WERI-Rb-1 (cell line): ENCODE data around the gene LAMP2.

Experiments used
- DNase-seq: peaks from one replicate; pipeline ENCODE4 v3.0.0-alpha.2; 2020
- H3K27ac ChIP-seq: fragments of 250-450 bp; sonication (Bioruptor Pico); 2 replicates; pipeline ENCODE4 v1.5.1; 2020; ENCODE audit warnings: mild to moderate bottlenecking, moderate library complexity
- H3K27me3 ChIP-seq: fragments of 250-450 bp; sonication (Bioruptor Pico); 2 replicates; pipeline ENCODE4 v1.5.1; 2021; ENCODE audit warnings: mild to moderate bottlenecking, low read depth, moderate library complexity; ENCODE audit not compliant: insufficient read depth, severe bottlenecking
- H3K36me3 ChIP-seq: fragments of 250-450 bp; sonication (Bioruptor Pico); 2 replicates; pipeline ENCODE4 v1.5.1; 2020; ENCODE audit warnings: mild to moderate bottlenecking, moderate library complexity
- H3K4me3 ChIP-seq: 2 replicates; pipeline ENCODE4 v1.5.1; 2011; ENCODE audit warnings: low read depth, mild to moderate bottlenecking, control low read depth, low read length
- H3K9me3 ChIP-seq: fragments of 250-450 bp; sonication (Bioruptor Pico); 2 replicates; pipeline ENCODE4 v1.5.1; 2021; ENCODE audit warnings: mild to moderate bottlenecking, moderate library complexity; ENCODE audit not compliant: severe bottlenecking
- CTCF ChIP-seq: IDR thresholded peaks from 2 replicates; pipeline ENCODE4 v1.5.1; 2011; ENCODE audit warnings: low read depth, mild to moderate bottlenecking, control low read depth, inconsistent platforms, low read length

Gene LAMP2

GRCh38 chrX:120452131-120452530 lies 17.0 kb downstream of the LAMP2 start:
- no peak overlapping the region for H3K27ac ChIP-seq
- peak; percentile 43 for TF ChIP-seq CTCF
- no peaks in the 10 kb centered on the region for H3K27me3 ChIP-seq
- no peak overlapping the region for H3K4me3 ChIP-seq
- H3K9me3 ChIP-seq: no peaks in the 10 kb centered on the region
- no peaks in the 10 kb centered on the region; the same call in 1 of the 2 replicates for H3K36me3 ChIP-seq
- DNase-seq: peak; percentile 13

GRCh38 chrX:120450163-120450562 lies 18.9 kb downstream of the LAMP2 start:
- H3K36me3 ChIP-seq: no peaks in the 10 kb centered on the region; the same call in none of the 2 replicates
- DNase-seq: no peak
- TF ChIP-seq CTCF: 0 out of 2 replicates have a peak, but pooled peaks have one; percentile 19
- H3K9me3 ChIP-seq: no peaks in the 10 kb centered on the region
- H3K4me3 ChIP-seq: no peak overlapping the region
- no peak overlapping the region for H3K27ac ChIP-seq
- H3K27me3 ChIP-seq: peaks cover 2% of the 10 kb centered on the region

DNA sequence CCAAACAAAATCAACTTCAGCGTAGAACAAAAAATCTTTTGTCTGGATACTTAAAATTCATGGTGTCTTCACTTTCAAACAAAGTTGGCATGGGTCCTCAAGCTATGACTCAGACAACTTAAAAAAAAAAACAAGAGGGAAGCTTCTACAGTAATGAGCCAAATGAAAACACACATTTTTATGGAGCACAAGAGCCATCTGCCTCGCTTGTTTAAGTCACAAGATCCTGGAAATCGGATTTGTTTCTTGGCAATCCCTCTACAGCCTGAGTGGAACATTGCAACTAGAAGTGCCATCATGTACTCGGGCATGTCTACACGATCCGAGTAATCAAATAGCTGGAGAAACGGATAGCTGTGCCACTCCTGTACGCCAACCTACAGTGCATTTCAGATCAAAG lies 22.6 kb downstream of the LAMP2 start:
- DNase-seq: peak; percentile 8
- Histone ChIP-seq H3K27me3 (peaks cover 5% of the 10 kb centered on the region), H3K9me3 (no peaks in the 10 kb centered on the region), H3K27ac (no peak overlapping the region), H3K36me3 (no peaks in the 10 kb centered on the region; the same call in none of the 2 replicates), H3K4me3 (no peak overlapping the region)
- TF ChIP-seq CTCF: no peak

DNA sequence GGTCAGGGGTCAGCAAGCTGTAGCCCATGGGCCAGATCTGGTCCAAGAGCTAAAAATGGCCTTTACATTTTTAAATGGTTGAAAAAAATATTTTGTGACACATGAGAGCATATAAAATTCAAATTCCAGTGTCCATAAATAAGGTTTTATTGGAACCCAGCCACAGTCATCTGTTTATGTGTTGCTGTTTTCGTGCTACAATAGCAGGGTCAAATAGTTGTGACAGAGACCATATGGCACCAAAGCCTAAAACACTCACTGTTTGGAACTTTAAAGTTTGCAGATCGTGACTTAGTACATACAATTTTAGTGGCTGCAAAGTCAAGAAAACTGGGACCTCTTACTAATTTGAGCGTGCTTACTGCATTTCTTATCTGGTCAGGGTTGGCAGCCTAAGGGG lies 29.2 kb downstream of the LAMP2 start:
- Histone ChIP-seq H3K9me3 (no peaks in the 10 kb centered on the region), H3K36me3 (no peaks in the 10 kb centered on the region; the same call in 1 of the 2 replicates), H3K27me3 (peaks cover 3% of the 10 kb centered on the region), H3K27ac (no peak overlapping the region), H3K4me3 (no peak overlapping the region)
- no peak for TF ChIP-seq CTCF
- no peak for DNase-seq

GRCh38 chrX:120429776-120430540 lies 39.1 kb downstream of the LAMP2 start:
- Histone ChIP-seq H3K27me3 (peaks cover 5% of the 10 kb centered on the region), H3K36me3 (no peaks in the 10 kb centered on the region), H3K27ac (no peak overlapping the region), H3K9me3 (no peaks in the 10 kb centered on the region), H3K4me3 (no peak overlapping the region)
- DNase-seq: no peak
- TF ChIP-seq CTCF: no peak

- no peaks in the 10 kb centered on the region for H3K9me3 ChIP-seq
- no peak for DNase-seq
- no peak overlapping the region for H3K4me3 ChIP-seq
- no peak overlapping the region for H3K27ac ChIP-seq
- H3K27me3 ChIP-seq: peaks cover 5% of the 10 kb centered on the region
- no peaks in the 10 kb centered on the region for H3K36me3 ChIP-seq
- no peak for TF ChIP-seq CTCF
Measured at GRCh38 chrX:120428309-120428708, 40.8 kb downstream of the LAMP2 start.
